KMS-11 (cell line): Measurements from ENCODE around the gene OPN4.
"Not testable (repeated sequence)": the region's sequence is repeated elsewhere in the genome, so short reads cannot be mapped to it uniquely, and the experiment has no call there.

Experiments
- H2AFZ ChIP-seq: fragments of 200-600 bp; sonication (generic); 2 replicates; pipeline ENCODE4 v1.6.1; 2016; ENCODE audit warnings: antibody characterized with exemption, mixed run types, low read depth
- H3K27ac ChIP-seq: fragments of 200-600 bp; sonication (generic); 2 replicates; pipeline ENCODE4 v1.6.1; 2016; ENCODE audit warnings: mild to moderate bottlenecking, mixed run types
- H3K27me3 ChIP-seq: fragments of 200-600 bp; sonication (generic); 2 replicates; pipeline ENCODE4 v1.6.1; 2017; ENCODE audit warnings: mild to moderate bottlenecking, low read depth, mixed run types, moderate library complexity; ENCODE audit not compliant: insufficient read depth
- H3K36me3 ChIP-seq: fragments of 200-600 bp; sonication (generic); 2 replicates; pipeline ENCODE4 v1.6.1; 2017; ENCODE audit warnings: mild to moderate bottlenecking, mixed run types; ENCODE audit not compliant: insufficient read depth
- H3K4me1 ChIP-seq: fragments of 200-600 bp; sonication (generic); 2 replicates; pipeline ENCODE4 v1.6.1; 2016; ENCODE audit warnings: mild to moderate bottlenecking, low read depth, mixed run types; ENCODE audit not compliant: poor library complexity, severe bottlenecking
- H3K4me2 ChIP-seq: fragments of 200-600 bp; sonication (generic); 2 replicates; pipeline ENCODE4 v1.7.0; 2016; ENCODE audit warnings: mild to moderate bottlenecking, mixed run types
- H3K4me3 ChIP-seq: fragments of 200-600 bp; sonication (generic); IDR thresholded peaks from 2 replicates; pipeline ENCODE4 v1.6.1; 2017; ENCODE audit warnings: low read depth, low read length, mixed read lengths; ENCODE audit not compliant: insufficient read depth
- H3K79me2 ChIP-seq: fragments of 200-600 bp; sonication (generic); 2 replicates; pipeline ENCODE4 v1.6.1; 2016; ENCODE audit warnings: low read depth, mixed run types; ENCODE audit not compliant: insufficient read depth
- H3K9ac ChIP-seq: fragments of 200-600 bp; sonication (generic); 2 replicates; pipeline ENCODE4 v1.6.1; 2016; ENCODE audit warnings: mild to moderate bottlenecking, mixed run types
- H4K20me1 ChIP-seq: fragments of 200-600 bp; sonication (generic); 2 replicates; pipeline ENCODE4 v1.6.1; 2016; ENCODE audit warnings: mild to moderate bottlenecking, mixed run types; ENCODE audit not compliant: insufficient read depth
- TF ChIP-seq, protein P1 (sequence below): fragments of 200-600 bp; sonication (generic); conservative IDR thresholded peaks from 2 replicates; pipeline ENCODE4 v1.6.1; 2017; ENCODE audit warnings: low read depth, mild to moderate bottlenecking, antibody characterized with exemption, low read length, moderate library complexity, mixed read lengths

The OPN4 gene

DNA sequence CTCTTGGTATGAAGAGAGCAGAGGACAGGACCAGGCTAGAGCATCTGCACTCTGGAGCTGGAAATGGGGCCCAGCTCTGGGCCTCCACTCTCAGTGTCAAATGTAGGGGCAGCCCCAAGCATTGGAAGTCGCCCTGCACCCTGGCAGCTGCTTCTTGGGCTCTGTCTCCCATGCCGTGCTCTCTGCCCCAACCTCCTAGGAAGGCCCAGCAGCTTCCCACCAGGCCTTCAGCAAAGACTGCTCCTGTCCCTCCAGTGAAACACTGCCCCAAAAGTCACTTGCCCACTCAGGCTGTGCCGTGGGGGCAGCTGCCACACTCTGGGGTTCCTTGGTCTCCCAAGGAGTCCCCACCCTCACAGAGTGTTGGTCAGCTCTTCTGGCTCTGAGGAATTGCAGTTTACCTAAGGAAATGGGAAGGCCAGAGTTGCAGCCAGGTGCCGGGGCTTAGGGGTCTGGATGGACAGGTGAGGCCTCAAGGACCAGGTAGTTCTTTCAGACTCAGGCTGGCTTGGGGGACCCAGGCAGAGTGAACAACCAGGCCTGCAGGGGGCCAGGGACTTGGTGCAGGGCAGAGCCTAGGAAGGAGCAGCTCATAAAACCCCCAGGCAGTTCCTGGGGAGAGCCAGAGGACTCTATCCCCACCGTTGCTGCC lies 9.4 kb upstream of the OPN4 start:
- TF ChIP-seq, protein P1, sequence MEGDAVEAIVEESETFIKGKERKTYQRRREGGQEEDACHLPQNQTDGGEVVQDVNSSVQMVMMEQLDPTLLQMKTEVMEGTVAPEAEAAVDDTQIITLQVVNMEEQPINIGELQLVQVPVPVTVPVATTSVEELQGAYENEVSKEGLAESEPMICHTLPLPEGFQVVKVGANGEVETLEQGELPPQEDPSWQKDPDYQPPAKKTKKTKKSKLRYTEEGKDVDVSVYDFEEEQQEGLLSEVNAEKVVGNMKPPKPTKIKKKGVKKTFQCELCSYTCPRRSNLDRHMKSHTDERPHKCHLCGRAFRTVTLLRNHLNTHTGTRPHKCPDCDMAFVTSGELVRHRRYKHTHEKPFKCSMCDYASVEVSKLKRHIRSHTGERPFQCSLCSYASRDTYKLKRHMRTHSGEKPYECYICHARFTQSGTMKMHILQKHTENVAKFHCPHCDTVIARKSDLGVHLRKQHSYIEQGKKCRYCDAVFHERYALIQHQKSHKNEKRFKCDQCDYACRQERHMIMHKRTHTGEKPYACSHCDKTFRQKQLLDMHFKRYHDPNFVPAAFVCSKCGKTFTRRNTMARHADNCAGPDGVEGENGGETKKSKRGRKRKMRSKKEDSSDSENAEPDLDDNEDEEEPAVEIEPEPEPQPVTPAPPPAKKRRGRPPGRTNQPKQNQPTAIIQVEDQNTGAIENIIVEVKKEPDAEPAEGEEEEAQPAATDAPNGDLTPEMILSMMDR: no peak; the same call in none of the 2 replicates
- Histone ChIP-seq H3K4me3 (no peak overlapping the region), H3K27ac (peak overlapping the region; percentile 59; the same call in 1 of the 2 replicates), H2AFZ (no peak overlapping the region; the same call in 1 of the 2 replicates), H3K4me2 (peak overlapping the region; percentile 66; the same call in 1 of the 2 replicates), H3K79me2 (no peaks in the 10 kb centered on the region), H3K9ac (no peak overlapping the region; the same call in 1 of the 2 replicates), H4K20me1 (no peaks in the 10 kb centered on the region), H3K27me3 (no peaks in the 10 kb centered on the region), H3K36me3 (no peaks in the 10 kb centered on the region), H3K4me1 (peaks cover 33% of the 10 kb centered on the region)

DNA sequence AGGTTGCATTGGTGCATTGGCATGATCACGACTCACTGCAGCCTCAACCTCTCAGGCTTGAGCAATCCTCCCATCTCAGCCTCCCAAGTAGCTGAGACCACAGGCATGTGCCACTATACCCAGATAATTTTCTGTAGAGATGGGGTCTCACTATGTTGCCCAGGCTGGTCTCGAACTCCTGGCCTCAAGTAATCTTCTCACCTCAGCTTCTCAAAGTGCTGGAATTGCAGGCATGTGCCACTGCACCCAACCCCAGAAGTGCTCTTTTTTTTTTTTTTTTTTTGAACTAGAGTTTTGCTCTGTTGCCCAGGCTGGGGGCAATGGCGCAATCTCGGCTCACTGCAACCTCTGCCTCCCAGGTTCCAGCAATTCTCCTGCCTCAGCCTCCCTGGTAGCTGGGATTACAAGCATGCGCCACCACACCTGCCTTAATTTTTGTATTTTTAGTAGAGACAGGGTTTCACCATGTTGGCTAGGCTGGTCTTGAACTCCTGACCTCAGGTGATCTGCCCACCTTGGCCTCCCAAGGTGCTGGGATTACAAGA lies 8.7 kb upstream of the OPN4 start:
- not testable (repeated sequence) for H3K79me2 ChIP-seq, H3K4me2 ChIP-seq, H2AFZ ChIP-seq, H3K27ac ChIP-seq, H4K20me1 ChIP-seq, H3K36me3 ChIP-seq, H3K9ac ChIP-seq, H3K4me3 ChIP-seq, H3K27me3 ChIP-seq
- peaks cover 33% of the 10 kb centered on the region for H3K4me1 ChIP-seq

DNA sequence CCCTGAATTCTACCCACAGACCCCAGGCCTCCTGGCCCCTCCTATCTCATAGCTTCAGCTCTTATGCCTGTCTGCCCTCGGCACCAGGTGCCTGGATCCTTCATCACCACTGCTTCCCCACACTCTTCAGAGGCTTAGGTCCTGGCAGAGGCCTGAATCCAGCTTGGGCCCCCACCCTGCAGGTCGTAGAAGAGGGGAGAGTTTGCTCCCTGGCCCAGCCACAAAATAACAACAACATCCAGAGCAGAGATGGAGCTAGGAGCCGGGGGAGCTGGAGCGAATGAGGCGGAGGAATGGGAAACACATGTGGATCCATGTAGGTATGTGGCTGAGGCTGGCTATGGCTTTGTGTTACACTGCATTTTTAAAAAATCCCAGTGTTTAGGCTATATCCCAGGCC lies 7.8 kb upstream of the OPN4 start:
- no peak overlapping the region for H3K4me3 ChIP-seq
- H4K20me1 ChIP-seq: no peaks in the 10 kb centered on the region
- no peak overlapping the region for H2AFZ ChIP-seq
- no peaks in the 10 kb centered on the region for H3K79me2 ChIP-seq
- no peak overlapping the region for H3K27ac ChIP-seq
- H3K4me2 ChIP-seq: no peak overlapping the region
- H3K27me3 ChIP-seq: no peaks in the 10 kb centered on the region
- H3K4me1 ChIP-seq: peaks cover 33% of the 10 kb centered on the region
- H3K9ac ChIP-seq: no peak overlapping the region
- TF ChIP-seq, protein P1: no peak
- no peaks in the 10 kb centered on the region for H3K36me3 ChIP-seq

DNA sequence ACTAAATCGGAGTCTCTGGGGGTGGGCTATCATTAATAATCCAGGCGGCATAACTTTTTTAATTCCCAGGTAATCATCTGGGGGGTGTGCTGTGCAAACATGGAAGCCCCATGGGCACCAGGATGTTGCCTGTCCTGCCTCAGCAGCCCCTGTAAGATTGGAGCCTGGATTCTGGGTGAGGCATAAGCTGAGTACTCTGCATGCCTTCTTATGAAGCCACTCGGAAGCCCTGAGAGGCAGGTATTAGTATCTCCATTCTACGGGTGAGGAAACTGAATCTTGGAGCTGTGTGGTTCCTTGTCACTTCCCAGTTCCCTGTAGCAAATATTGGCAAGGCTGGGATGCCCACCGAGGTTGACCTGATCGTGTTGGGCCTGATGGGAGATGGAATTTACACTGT lies 7.4 kb upstream of the OPN4 start:
- Histone ChIP-seq H4K20me1 (no peaks in the 10 kb centered on the region), H3K9ac (no peak overlapping the region), H3K36me3 (no peaks in the 10 kb centered on the region), H3K79me2 (no peaks in the 10 kb centered on the region), H3K4me2 (no peak overlapping the region), H3K4me3 (no peak overlapping the region), H2AFZ (no peak overlapping the region), H3K27me3 (no peaks in the 10 kb centered on the region), H3K27ac (no peak overlapping the region), H3K4me1 (peaks cover 33% of the 10 kb centered on the region)
- TF ChIP-seq, protein P1: no peak
